Left ventricle myocardium superior (tissue), 1 donor: ENCODE results near the gene GRIFIN. TPM values are rescaled to one million over a fixed set of nuclear protein-coding genes. Genes with fewer than 3 reads are reported as not detected.
A peak's percentile ranks its signal among the peaks of the same experiment; 100 is the strongest.
"Not testable (repeated sequence)": the region's sequence is repeated elsewhere in the genome, so short reads cannot be mapped to it uniquely, and the experiment has no call there.

ENCODE experiments used
- ATAC-seq: fragments of 200-7000 bp; cut with Tn5 transposase; one replicate; pipeline ENCODE4 v1.9.1; 2020; ENCODE audit warnings: mild to moderate bottlenecking, moderate library complexity
- DNase-seq: peaks from one replicate; pipeline ENCODE4 v3.0.0-alpha.2; 2020
- intact Hi-C: fragments of 100-400 bp; cut with micrococcal nuclease; formaldehyde crosslinking; loops from one replicate; pipeline ENCODE4 v1.11.0; 2022
- total RNA-seq: library from RNA; stranded (reverse); fragmentation: NEBNext Ultra II Directional; extraction: Animal tissue kit (Norgen Biotek cat#: 25700); gene quantifications from one replicate; pipeline ENCODE4 v1.2.1, GENCODE V29; 2021
- donor health status: DM: no; HTN: yes; CAD: no; lungs with severe emphysema.

Gene GRIFIN
- total RNA-seq, 1 donor from 2014 or later: not detected

GRCh38 chr7:2470204-2471021 lies 5.8 kb downstream of the GRIFIN start:
- intact Hi-C loops: loop anchor here (10.0 kb wide), 1 partner anchor 94 kb away; no protein-coding TSS in a partner anchor
- no peak for DNase-seq
- no peak for ATAC-seq

GRCh38 chr7:2469460-2470203 lies 6.6 kb downstream of the GRIFIN start:
- not testable (repeated sequence) for ATAC-seq, DNase-seq
- intact Hi-C loops: loop anchor here (10.0 kb wide), 1 partner anchor 95 kb away; no protein-coding TSS in a partner anchor

DNA sequence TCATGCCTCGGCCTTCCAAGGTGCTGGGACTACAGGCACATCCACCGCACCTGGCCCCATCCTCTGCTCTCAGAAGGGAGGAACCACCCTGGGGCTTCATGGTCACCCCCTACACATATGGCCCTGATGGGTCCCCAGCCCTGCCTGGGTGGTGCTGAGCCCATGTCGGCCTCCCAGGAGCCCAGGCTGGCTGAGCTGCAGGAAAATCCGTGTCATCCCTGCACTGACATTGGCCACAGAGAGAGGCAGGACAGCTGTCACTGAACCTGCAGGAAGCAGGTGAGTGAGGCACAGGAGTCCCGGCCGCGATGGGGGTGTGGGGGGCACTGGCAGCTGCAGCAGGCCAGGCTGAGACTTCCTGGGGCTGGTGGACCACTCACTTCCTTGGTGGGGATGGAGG lies 8.0 kb downstream of the GRIFIN start:
- intact Hi-C loops: no loop called here
- no peak for ATAC-seq
- DNase-seq: no peak

GRCh38 chr7:2466675-2467074 lies 9.5 kb downstream of the GRIFIN start:
- ATAC-seq: no peak
- intact Hi-C loops: no loop called here

GRCh38 chr7:2465928-2466327 lies 10.3 kb downstream of the GRIFIN start:
- ATAC-seq: no peak
- DNase-seq: no peak

More at GRCh38 chr7:2466675-2467074, 9.5 kb downstream of the GRIFIN start:
- DNase-seq: no peak

GRCh38 chr7:2462731-2463130 lies 13.5 kb downstream of the GRIFIN start:
- DNase-seq: no peak
- no peak for ATAC-seq
- intact Hi-C loops: no loop called here

More at GRCh38 chr7:2465928-2466327, 10.3 kb downstream of the GRIFIN start:
- intact Hi-C loops: no loop called here

DNA sequence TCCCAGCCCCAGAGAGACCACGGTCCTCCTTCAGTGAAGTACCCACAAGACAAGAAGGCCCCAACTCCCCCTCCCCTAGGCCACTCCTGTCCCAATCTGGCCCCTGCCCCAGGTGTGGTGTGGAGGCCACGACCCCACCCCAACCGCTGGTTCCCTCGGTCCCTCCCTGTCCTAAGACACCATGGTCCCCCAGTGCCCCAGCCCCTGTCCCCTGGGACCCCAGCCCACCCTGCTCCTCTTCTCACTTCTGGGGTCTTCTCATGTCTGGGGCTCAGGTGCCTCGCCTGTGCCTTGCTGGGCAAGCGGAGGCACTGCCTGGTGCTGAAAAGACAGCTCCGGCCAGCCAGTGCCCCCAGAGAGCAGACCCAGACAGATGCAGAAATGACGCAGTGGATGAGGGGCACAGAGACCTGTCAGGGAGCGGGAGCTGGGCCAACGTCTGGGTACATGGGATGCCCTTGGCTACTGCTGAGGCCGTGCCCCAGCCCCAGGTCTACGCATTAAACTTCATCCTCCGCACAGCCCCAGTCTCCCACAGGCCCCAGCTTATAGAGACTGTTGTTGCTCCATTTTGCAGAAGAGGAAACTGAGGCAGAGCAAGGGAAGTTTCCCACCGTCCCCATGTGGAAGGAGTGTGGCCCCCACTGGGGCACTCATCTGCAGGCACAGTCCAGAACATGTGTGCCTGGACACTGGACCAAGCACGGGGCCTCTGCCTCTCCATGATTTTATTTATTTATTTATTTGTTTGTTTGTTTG lies 14.8 kb downstream of the GRIFIN start:
- intact Hi-C loops: no loop called here
- DNase-seq (no peak), ATAC-seq (no peak)

DNA sequence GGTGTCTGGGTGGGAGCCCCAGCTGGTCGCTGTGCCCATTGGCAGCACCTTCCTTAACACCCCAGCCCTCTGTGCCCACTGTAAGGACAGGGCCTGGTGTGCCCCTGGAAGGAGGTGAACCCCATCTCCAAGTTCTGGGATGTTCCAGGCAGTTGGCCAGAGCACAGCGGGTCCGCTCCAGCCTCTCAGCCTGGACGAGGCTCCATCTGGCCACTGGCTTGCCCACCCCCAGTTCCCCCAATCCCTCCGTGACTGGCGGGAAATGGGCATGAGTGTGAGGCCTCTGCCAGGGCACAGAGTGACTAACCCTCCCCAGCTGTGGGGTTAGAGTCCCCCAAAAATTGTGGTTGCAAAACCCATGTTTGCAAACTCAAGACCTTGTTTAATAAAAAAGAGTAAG lies 15.6 kb downstream of the GRIFIN start:
- no peak for ATAC-seq
- intact Hi-C loops: no loop called here
- DNase-seq: no peak

- intact Hi-C loops: no loop called here
- ATAC-seq: no peak
- DNase-seq: no peak
These were observed 16.0 kb downstream of the GRIFIN start for GRCh38 chr7:2460188-2460587.

GRCh38 chr7:2459674-2460073 lies 16.5 kb downstream of the GRIFIN start:
- intact Hi-C loops: loop anchor here (10.0 kb wide), 1 partner anchor 225 kb away; the partner anchor contains the start of gene AMZ1
- ATAC-seq: no peak
- no peak for DNase-seq

- not testable (repeated sequence) for DNase-seq, ATAC-seq
- intact Hi-C loops: loop anchor here (10.0 kb wide), 1 partner anchor 231 kb away; the partner anchor contains the start of gene AMZ1
These were observed 22.3 kb downstream of the GRIFIN start for GRCh38 chr7:2453849-2454248.

- DNase-seq: no peak
- no peak for ATAC-seq
- intact Hi-C loops: loop anchor here (10.0 kb wide), 1 partner anchor 232 kb away; the partner anchor contains the start of gene AMZ1
These were observed 23.4 kb downstream of the GRIFIN start for GRCh38 chr7:2452643-2453270.

DNA sequence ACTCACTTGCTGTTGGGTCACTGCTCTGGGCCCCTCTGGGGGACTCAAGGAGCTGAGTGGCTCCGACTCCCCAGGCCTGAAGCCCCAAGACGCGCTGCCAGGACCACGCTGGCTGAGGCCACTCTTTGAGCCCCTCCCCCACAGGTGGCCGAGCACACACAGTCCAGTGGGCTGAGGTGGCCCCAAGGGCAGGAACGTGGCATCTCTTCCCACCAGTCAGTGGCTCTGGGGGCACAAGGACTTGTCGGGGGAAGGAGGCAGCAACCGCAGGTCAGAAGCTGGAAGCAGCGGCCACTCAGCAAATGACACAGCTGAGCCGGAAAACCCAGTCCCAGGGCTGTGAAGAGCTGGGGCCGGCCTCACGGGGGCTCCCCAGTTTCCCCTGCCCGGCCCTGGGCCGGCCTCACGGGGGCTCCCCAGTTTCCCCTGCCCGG lies 24.1 kb downstream of the GRIFIN start:
- ATAC-seq: peak; percentile 49
- intact Hi-C loops: loop anchor here (10.0 kb wide), 1 partner anchor 233 kb away; the partner anchor contains the start of gene AMZ1

GRCh38 chr7:2451171-2452073 lies 24.8 kb downstream of the GRIFIN start:
- intact Hi-C loops: loop anchor here (10.0 kb wide), 1 partner anchor 233 kb away; the partner anchor contains the start of gene AMZ1
- DNase-seq (peak; percentile 93), ATAC-seq (peak; percentile 97)

More for the DNA sequence above, 24.1 kb downstream of the GRIFIN start:
- no peak for DNase-seq

DNA sequence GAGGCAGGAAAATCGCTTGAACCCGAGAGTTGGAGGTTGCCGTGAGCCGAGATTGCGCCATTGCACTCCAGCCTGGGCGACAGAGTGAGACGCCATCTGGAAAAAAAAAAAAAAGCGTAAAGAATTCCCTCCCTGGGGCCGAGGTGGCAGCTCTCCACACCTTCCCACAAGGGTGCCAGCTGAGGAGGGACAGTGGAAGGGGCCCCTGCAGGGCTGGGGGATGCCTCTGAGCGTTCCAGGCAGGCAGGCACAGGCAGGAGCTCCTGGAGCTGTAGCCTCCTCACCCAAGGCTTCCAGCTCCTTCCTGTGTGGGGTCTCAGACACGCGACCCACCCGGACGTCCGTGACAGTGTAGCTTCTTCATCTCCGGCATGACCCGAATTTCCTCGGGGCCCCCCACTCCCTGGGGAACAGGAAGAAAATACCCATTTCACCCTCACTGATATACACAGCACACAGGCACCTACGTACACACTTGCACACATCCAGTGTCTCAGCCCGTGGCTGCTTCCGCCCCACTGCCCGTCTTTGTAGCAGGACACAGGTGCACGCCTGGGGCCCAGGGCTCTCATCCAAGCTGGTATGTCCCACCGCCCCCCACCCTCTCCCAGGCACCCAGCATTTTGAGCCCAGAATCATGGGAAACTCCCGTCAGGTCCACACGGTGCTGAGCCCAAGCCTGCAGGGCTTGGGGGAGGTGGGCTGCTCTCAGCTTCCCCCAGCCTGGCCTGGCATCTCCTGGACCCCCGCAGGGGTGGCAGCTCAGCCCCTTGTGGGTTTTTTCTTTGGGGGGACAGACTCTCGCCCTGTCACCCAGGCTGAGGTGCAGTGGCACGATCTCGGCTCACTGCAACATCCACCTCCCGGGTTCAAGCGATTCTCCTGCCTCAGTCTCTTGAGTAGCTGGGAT lies 25.7 kb downstream of the GRIFIN start:
- no peak for DNase-seq
- no peak for ATAC-seq
- intact Hi-C loops: loop anchor here (10.0 kb wide), 1 partner anchor 234 kb away; the partner anchor contains the start of gene AMZ1

- no peak for DNase-seq
- intact Hi-C loops: no loop called here
- ATAC-seq: no peak
These were observed 29.5 kb downstream of the GRIFIN start for GRCh38 chr7:2446676-2447075.
